ENCODE measurements around the gene MC1R. TPM values are rescaled to one million over a fixed set of nuclear protein-coding genes. Genes with fewer than 3 reads are reported as not detected.

The MC1R gene
- total and polyA plus RNA-seq, 10 of the 15 experiments (the other 5 are each of a cell fraction or from before 2014, with no cell fraction given) = 0.06 to 2.3 (median 0.45) TPM

- BruUV-seq (replicated peaks) = no TSS peak
- no peak overlapping the region for H3K4me3 ChIP-seq
These were observed 51.2 kb downstream of the MC1R start for GRCh38 chr16:89969741-89970410.

More at GRCh38 chr16:89969741-89970410, 51.2 kb downstream of the MC1R start:
- H3K9ac ChIP-seq (ENCODE audit: control insufficient read depth, insufficient read depth, low read length) = no peak overlapping the region
- intact Hi-C loops (cut with micrococcal nuclease; ENCODE audit: unreplicated experiment) (no loop called here), in situ Hi-C loops (cut with MboI) (no loop called here)
- H3K36me3 ChIP-seq (ENCODE audit: control insufficient read depth in 2 of 2, insufficient read depth in 2 of 2, low read length in 1 of 2) = no peaks in the 10 kb centered on the region
- DNase-seq (ENCODE audit: low read depth, low spot score) (no peak), ATAC-seq (no peak), FAIRE-seq (no peak)
- RAD21 ChIA-PET (ENCODE audit: unreplicated experiment) = interaction anchor here (0.6 kb wide), 1 partner anchor 40 kb away, joined by 3 read pairs; no protein-coding TSS in a partner anchor
- H4K20me1 ChIP-seq (ENCODE audit: control insufficient read depth, insufficient read depth) = no peaks in the 10 kb centered on the region
- SMC1A ChIA-PET (ENCODE audit: uncharacterized antibody, unreplicated experiment) = interaction anchor here (1.5 kb wide), 1 partner anchor 16 kb away, joined by 3 read pairs; no protein-coding TSS in a partner anchor
- 72% methylated on average over 6 of the region's 6 CpGs for WGBS (ENCODE audit: insufficient coverage, insufficient replicate concordance, low lambda C conversion rate, missing lambda C conversion rate)
- H3K4me2 ChIP-seq (ENCODE audit: control insufficient read depth, insufficient read depth) = no peak overlapping the region; the same call in 1 of the 2 replicates
- CTCF ChIA-PET = interaction anchor here (1.1 to 1.4 kb wide), 2 partner anchors 12 to 264 kb away, joined by 3 read pairs; no protein-coding TSS in a partner anchor
- no peaks in the 10 kb centered on the region; the same call in 2 of the 3 replicates for H3K9me3 ChIP-seq (replicated peaks; ENCODE audit: control insufficient read depth, insufficient read depth, low read length)
- H3K79me2 ChIP-seq (ENCODE audit: control insufficient read depth, insufficient read depth, low read length) = peaks cover 31% of the 10 kb centered on the region
- H3K27me3 ChIP-seq (replicated peaks in 1 of 2; ENCODE audit: control insufficient read depth in 2 of 2, insufficient read depth in 2 of 2, low read length in 1 of 2) = no peaks in the 10 kb centered on the region
- no peak overlapping the region for H3K27ac ChIP-seq (ENCODE audit: control insufficient read depth, insufficient read depth)
- no peak overlapping the region for H2AFZ ChIP-seq (ENCODE audit: control insufficient read depth, low read depth, low read length)
- TF ChIP-seq SPI1 (IDR thresholded peaks at IDR 0.05; ENCODE audit: borderline replicate concordance, insufficient read depth, low read depth, low read length) = peak; percentile 60; the same call in 1 of the 2 replicates
- TF ChIP-seq RUNX3 (IDR thresholded peaks at IDR 0.05; ENCODE audit: low read length) = no peak
- no peak for TF ChIP-seq JUND (IDR thresholded peaks at IDR 0.05; ENCODE audit: low read depth, low read length)
- TF ChIP-seq SP1 (IDR thresholded peaks at IDR 0.05; ENCODE audit: low read depth, low read length) = no peak
- POLR2A ChIA-PET = interaction anchor here (0.8 kb wide), 1 partner anchor 15 kb away, joined by 3 read pairs; no protein-coding TSS in a partner anchor
- H3K4me1 ChIP-seq (ENCODE audit: control insufficient read depth, insufficient read depth, low read length) = peaks cover 14% of the 10 kb centered on the region

Other genes with a start within 250 kb of the MC1R start
Only the 7 nearest of the 11 such genes appear.
- 46.8 and 57.7 TPM in 2 replicates for gene FANCA, start 102.2 kb upstream of the MC1R start, total RNA-seq (2014; rRNA removed)
- gene FANCA, start 102.2 kb upstream of the MC1R start, total RNA-seq (2014; rRNA removed; fragmentation: Illumina TruSeq; extraction: Trizol) = 32.0 and 32.1 TPM in 2 replicates
- gene FANCA, start 102.2 kb upstream of the MC1R start, total RNA-seq (2021) = 64.3 and 84.5 TPM in 2 replicates
- gene FANCA, start 102.2 kb upstream of the MC1R start, polyA plus RNA-seq (2011; rRNA removed) = 35.5 and 57.6 TPM in 2 replicates
- 30.6 and 54.3 TPM in 2 replicates for gene FANCA, start 102.2 kb upstream of the MC1R start, polyA plus RNA-seq (2014; fragmentation: Illumina TruSeq; extraction: Trizol)
- 1 to 10 TPM; 4.7 to 6.9 TPM for gene FANCA, start 102.2 kb upstream of the MC1R start, polyA plus RNA-seq (2014; fragmentation: Nextera tagmentation; extraction: Ambion mirVana)
- 79.6 and 95.9 TPM in 2 replicates for gene FANCA, start 102.2 kb upstream of the MC1R start, polyA plus RNA-seq (2014; rRNA removed)
- 10 to 100 TPM; 50.4 to 53.4 TPM for gene FANCA, start 102.2 kb upstream of the MC1R start, polyA plus RNA-seq (2016; fragmentation: Nextera tagmentation; extraction: Ambion mirVana)
- gene SPIRE2, start 90.4 kb upstream of the MC1R start, total RNA-seq (2014; rRNA removed) = 0.05 and 0.23 TPM in 2 replicates
- 0.27 and 0.32 TPM in 2 replicates for gene SPIRE2, start 90.4 kb upstream of the MC1R start, total RNA-seq (2014; rRNA removed; fragmentation: Illumina TruSeq; extraction: Trizol)
- gene SPIRE2, start 90.4 kb upstream of the MC1R start, total RNA-seq (2021) = 0.35 and 0.64 TPM in 2 replicates
- 0.04 TPM in 1 of 2 replicates, not detected in the other for gene SPIRE2, start 90.4 kb upstream of the MC1R start, polyA plus RNA-seq (2011; rRNA removed)
- gene SPIRE2, start 90.4 kb upstream of the MC1R start, polyA plus RNA-seq (2014; fragmentation: Illumina TruSeq; extraction: Trizol) = 0.46 and 0.52 TPM in 2 replicates
- gene SPIRE2, start 90.4 kb upstream of the MC1R start, polyA plus RNA-seq (2014; fragmentation: Nextera tagmentation; extraction: Ambion mirVana) = under 1 TPM; 0.03 to 0.18 TPM
- 0.05 and 0.28 TPM in 2 replicates for gene SPIRE2, start 90.4 kb upstream of the MC1R start, polyA plus RNA-seq (2014; rRNA removed)
- under 1 TPM in 1 of 2 experiments, not detected in 1; 0.56 TPM for gene SPIRE2, start 90.4 kb upstream of the MC1R start, polyA plus RNA-seq (2016; fragmentation: Nextera tagmentation; extraction: Ambion mirVana)
- gene TCF25, start 45.3 kb upstream of the MC1R start, total RNA-seq (2014; rRNA removed) = 92.1 and 102 TPM in 2 replicates
- gene TCF25, start 45.3 kb upstream of the MC1R start, total RNA-seq (2014; rRNA removed; fragmentation: Illumina TruSeq; extraction: Trizol) = 47.1 and 52.7 TPM in 2 replicates
- 110 and 130 TPM in 2 replicates for gene TCF25, start 45.3 kb upstream of the MC1R start, total RNA-seq (2021)
- gene TCF25, start 45.3 kb upstream of the MC1R start, polyA plus RNA-seq (2011; rRNA removed) = 70.2 and 87.7 TPM in 2 replicates
- gene TCF25, start 45.3 kb upstream of the MC1R start, polyA plus RNA-seq (2014; fragmentation: Illumina TruSeq; extraction: Trizol) = 42.7 and 82.1 TPM in 2 replicates
- 10 to 100 TPM in 1 of 2 experiments, 1 to 10 TPM in 1; 8.4 to 22.5 TPM for gene TCF25, start 45.3 kb upstream of the MC1R start, polyA plus RNA-seq (2014; fragmentation: Nextera tagmentation; extraction: Ambion mirVana)
- gene TCF25, start 45.3 kb upstream of the MC1R start, polyA plus RNA-seq (2014; rRNA removed) = 119 and 124 TPM in 2 replicates
- 10 to 100 TPM; 91.1 to 96.6 TPM for gene TCF25, start 45.3 kb upstream of the MC1R start, polyA plus RNA-seq (2016; fragmentation: Nextera tagmentation; extraction: Ambion mirVana)
- gene TUBB3, start 4.5 kb downstream of the MC1R start, total RNA-seq (2014; rRNA removed) = 1.3 and 1.6 TPM in 2 replicates
- 0.49 and 0.69 TPM in 2 replicates for gene TUBB3, start 4.5 kb downstream of the MC1R start, total RNA-seq (2014; rRNA removed; fragmentation: Illumina TruSeq; extraction: Trizol)
- gene TUBB3, start 4.5 kb downstream of the MC1R start, total RNA-seq (2021) = 1.6 and 2.3 TPM in 2 replicates
- gene TUBB3, start 4.5 kb downstream of the MC1R start, polyA plus RNA-seq (2011; rRNA removed) = 0.19 and 0.58 TPM in 2 replicates
- 0.32 TPM in 1 of 2 replicates, not detected in the other for gene TUBB3, start 4.5 kb downstream of the MC1R start, polyA plus RNA-seq (2014; fragmentation: Illumina TruSeq; extraction: Trizol)
- under 1 TPM in 1 of 2 experiments, not detected in 1; 0.09 TPM for gene TUBB3, start 4.5 kb downstream of the MC1R start, polyA plus RNA-seq (2014; fragmentation: Nextera tagmentation; extraction: Ambion mirVana)
- gene TUBB3, start 4.5 kb downstream of the MC1R start, polyA plus RNA-seq (2014; rRNA removed) = 0.50 and 0.86 TPM in 2 replicates
- 1 to 10 TPM; 1.3 to 2.5 TPM for gene TUBB3, start 4.5 kb downstream of the MC1R start, polyA plus RNA-seq (2016; fragmentation: Nextera tagmentation; extraction: Ambion mirVana)
- 88.3 and 98.2 TPM in 2 replicates for gene DEF8, start 29.9 kb downstream of the MC1R start, total RNA-seq (2014; rRNA removed)
- gene DEF8, start 29.9 kb downstream of the MC1R start, total RNA-seq (2014; rRNA removed; fragmentation: Illumina TruSeq; extraction: Trizol) = 35.3 and 38.6 TPM in 2 replicates
- 63.8 and 72.1 TPM in 2 replicates for gene DEF8, start 29.9 kb downstream of the MC1R start, total RNA-seq (2021)
- gene DEF8, start 29.9 kb downstream of the MC1R start, polyA plus RNA-seq (2011; rRNA removed) = 14.4 and 27.9 TPM in 2 replicates
- 13.5 and 28.8 TPM in 2 replicates for gene DEF8, start 29.9 kb downstream of the MC1R start, polyA plus RNA-seq (2014; fragmentation: Illumina TruSeq; extraction: Trizol)
- gene DEF8, start 29.9 kb downstream of the MC1R start, polyA plus RNA-seq (2014; fragmentation: Nextera tagmentation; extraction: Ambion mirVana) = 10 to 100 TPM; 17.0 to 33.5 TPM
- gene DEF8, start 29.9 kb downstream of the MC1R start, polyA plus RNA-seq (2014; rRNA removed) = 80.6 and 124 TPM in 2 replicates
- 10 to 100 TPM; 63.2 to 64.1 TPM for gene DEF8, start 29.9 kb downstream of the MC1R start, polyA plus RNA-seq (2016; fragmentation: Nextera tagmentation; extraction: Ambion mirVana)
- 0.45 and 0.54 TPM in 2 replicates for gene DBNDD1, start 100.6 kb downstream of the MC1R start, total RNA-seq (2014; rRNA removed)
- gene DBNDD1, start 100.6 kb downstream of the MC1R start, total RNA-seq (2014; rRNA removed; fragmentation: Illumina TruSeq; extraction: Trizol) = 0.63 and 0.92 TPM in 2 replicates
- gene DBNDD1, start 100.6 kb downstream of the MC1R start, total RNA-seq (2021) = 1.3 and 1.5 TPM in 2 replicates
- 2.8 and 4.6 TPM in 2 replicates for gene DBNDD1, start 100.6 kb downstream of the MC1R start, polyA plus RNA-seq (2011; rRNA removed)
- gene DBNDD1, start 100.6 kb downstream of the MC1R start, polyA plus RNA-seq (2014; fragmentation: Illumina TruSeq; extraction: Trizol) = 0.70 and 0.91 TPM in 2 replicates
- under 1 TPM; 0.06 to 0.09 TPM for gene DBNDD1, start 100.6 kb downstream of the MC1R start, polyA plus RNA-seq (2014; fragmentation: Nextera tagmentation; extraction: Ambion mirVana)
- 1.4 and 2.4 TPM in 2 replicates for gene DBNDD1, start 100.6 kb downstream of the MC1R start, polyA plus RNA-seq (2014; rRNA removed)
- gene DBNDD1, start 100.6 kb downstream of the MC1R start, polyA plus RNA-seq (2016; fragmentation: Nextera tagmentation; extraction: Ambion mirVana) = under 1 TPM; 0.28 to 0.48 TPM
- not detected in 2 replicates for gene PRDM7, start 158.5 kb downstream of the MC1R start, total RNA-seq (2014; rRNA removed)
- not detected in 2 replicates for gene PRDM7, start 158.5 kb downstream of the MC1R start, total RNA-seq (2014; rRNA removed; fragmentation: Illumina TruSeq; extraction: Trizol)
- not detected in 2 replicates for gene PRDM7, start 158.5 kb downstream of the MC1R start, total RNA-seq (2021)
- not detected in 2 replicates for gene PRDM7, start 158.5 kb downstream of the MC1R start, polyA plus RNA-seq (2011; rRNA removed)
- not detected in 2 replicates for gene PRDM7, start 158.5 kb downstream of the MC1R start, polyA plus RNA-seq (2014; fragmentation: Illumina TruSeq; extraction: Trizol)
- gene PRDM7, start 158.5 kb downstream of the MC1R start, polyA plus RNA-seq (2014; fragmentation: Nextera tagmentation; extraction: Ambion mirVana) = not detected
- not detected in 2 replicates for gene PRDM7, start 158.5 kb downstream of the MC1R start, polyA plus RNA-seq (2014; rRNA removed)
- not detected for gene PRDM7, start 158.5 kb downstream of the MC1R start, polyA plus RNA-seq (2016; fragmentation: Nextera tagmentation; extraction: Ambion mirVana)